ENCODE data around the gene ZFP91. TPM values are rescaled to one million over a fixed set of nuclear protein-coding genes. Genes with fewer than 3 reads are reported as not detected.

ZFP91 gene
- total and polyA plus RNA-seq, 12 donors, result 11.4 to 69.7 (median 59.6) TPM

GRCh38 chr11:58616594-58616993, 37.7 kb downstream of the ZFP91 start:
- no peak for TF ChIP-seq CTCF (IDR thresholded peaks at IDR 0.05)
- Histone ChIP-seq H3K4me1 (peaks cover 5 to 37% (median 21%) of the 10 kb centered on the region in 9 donors), H3K9me3 (no peaks in the 10 kb centered on the region), H3K4me3 (no peak overlapping the region), H3K36me3 (peaks cover 0 to 100% (median 65%) of the 10 kb centered on the region in 9 donors), H3K27me3 (no peaks in the 10 kb centered on the region), H3K27ac (peak overlapping the region in 2 of 10 donors; percentile 5 to 68)
- DNase-seq (peak in 1 of 2 donors; percentile 30), ATAC-seq (peak in 6 of 8 donors; percentile 43 to 85 (median 52))
- intact Hi-C loops (cut with DNase I), result loop anchor here in 2 of 10 donors (5.0 kb wide), 2 partner anchors 34 to 39 kb away; partner anchors contain the start of genes LPXN (in 1 of the 2) and ZFP91 (in 1 of the 2)
- whole genome bisulfite sequencing, 2 donors, result 47 to 55% methylated on average over 4 of the region's 4 CpGs

GRCh38 chr11:58617976-58618557, 39.2 kb downstream of the ZFP91 start:
- WGBS, 2 donors, result 36 to 53% methylated on average over 4 of the region's 4 CpGs
- H3K27ac ChIP-seq, result peak overlapping the region in 7 of 10 donors; percentile 10 to 68 (median 40)
- intact Hi-C loops (cut with DNase I), result loop anchor here in 2 of 10 donors (5.0 kb wide), 2 partner anchors 36 to 41 kb away; partner anchors contain the start of genes LPXN (in 1 of the 2) and ZFP91 (in 1 of the 2)
- H3K9me3 ChIP-seq, result no peaks in the 10 kb centered on the region
- DNase-seq (no peak), ATAC-seq (peak; percentile 51 to 80 (median 77))
- peaks cover 5 to 51% (median 22%) of the 10 kb centered on the region in 9 donors for H3K4me1 ChIP-seq
- H3K36me3 ChIP-seq, result peaks cover 0 to 100% (median 59%) of the 10 kb centered on the region in 9 donors
- no peaks in the 10 kb centered on the region for H3K27me3 ChIP-seq
- H3K4me3 ChIP-seq, result no peak overlapping the region
- TF ChIP-seq CTCF (IDR thresholded peaks at IDR 0.05), result peak in 6 of 9 donors; percentile 21 to 49 (median 44)

GRCh38 chr11:58621586-58622262, 42.9 kb downstream of the ZFP91 start:
- Histone ChIP-seq H3K4me3 (no peak overlapping the region), H3K27ac (peak overlapping the region in 4 of 10 donors; percentile 3 to 27 (median 10)), H3K36me3 (peaks cover 0 to 93% (median 48%) of the 10 kb centered on the region in 9 donors), H3K27me3 (no peaks in the 10 kb centered on the region), H3K9me3 (no peaks in the 10 kb centered on the region), H3K4me1 (peaks cover 5 to 45% (median 21%) of the 10 kb centered on the region in 9 donors)
- no peak for TF ChIP-seq CTCF (IDR thresholded peaks at IDR 0.05)
- intact Hi-C loops (cut with DNase I), result loop anchor here in 2 of 10 donors (10.0 kb wide), 1 partner anchor 47 kb away; the partner anchor contains the start of genes LPXN (in 2 of the 2) and ZFP91 (in 2 of the 2)
- WGBS, 2 donors, result 84 to 86% methylated on average over 4 of the region's 4 CpGs
- no peak for ATAC-seq
- no peak for DNase-seq

GRCh38 chr11:58622344-58622743, 43.5 kb downstream of the ZFP91 start, which contains the start of gene CNTF:
CNTF (plus strand) TSS chr11:58622665; CDS start chr11:58622753, 88 bp downstream.
- intact Hi-C loops (cut with DNase I), result loop anchor here in 2 of 10 donors (10.0 kb wide), 1 partner anchor 48 kb away; the partner anchor contains the start of genes LPXN (in 2 of the 2) and ZFP91 (in 2 of the 2)
- H3K4me3 ChIP-seq, result no peak within 1 kb of the TSS
- peaks cover 0 to 87% (median 43%) of the 10 kb centered on the region in 9 donors for H3K36me3 ChIP-seq
- TF ChIP-seq CTCF (IDR thresholded peaks at IDR 0.05), result no peak
- DNase-seq, result no peak
- no peaks in the 10 kb centered on the region for H3K27me3 ChIP-seq
- peak in 7 of 8 donors; percentile 18 to 69 (median 48) for ATAC-seq
- peaks cover 5 to 44% (median 20%) of the 10 kb centered on the region in 9 donors for H3K4me1 ChIP-seq
- 55 to 64% methylated on average over 2 of the region's 2 CpGs for WGBS, 2 donors
- H3K9me3 ChIP-seq, result no peaks in the 10 kb centered on the region
- H3K27ac ChIP-seq, result peak within 1 kb of the TSS in 4 of 10 donors; percentile 3 to 38 (median 10)
